Activated effector memory CD4-positive, alpha-beta T cell treated with Interleukin-2 at 50 U/mL for 16 hours (primary cell): ENCODE results near the gene PLCXD3.
"Not testable (repeated sequence)": the region's sequence is repeated elsewhere in the genome, so short reads cannot be mapped to it uniquely, and the experiment has no call there.

Experiments
- DNase-seq: peaks from one replicate; pipeline ENCODE4 v3.0.0-alpha.2; 2020

Gene PLCXD3

DNA sequence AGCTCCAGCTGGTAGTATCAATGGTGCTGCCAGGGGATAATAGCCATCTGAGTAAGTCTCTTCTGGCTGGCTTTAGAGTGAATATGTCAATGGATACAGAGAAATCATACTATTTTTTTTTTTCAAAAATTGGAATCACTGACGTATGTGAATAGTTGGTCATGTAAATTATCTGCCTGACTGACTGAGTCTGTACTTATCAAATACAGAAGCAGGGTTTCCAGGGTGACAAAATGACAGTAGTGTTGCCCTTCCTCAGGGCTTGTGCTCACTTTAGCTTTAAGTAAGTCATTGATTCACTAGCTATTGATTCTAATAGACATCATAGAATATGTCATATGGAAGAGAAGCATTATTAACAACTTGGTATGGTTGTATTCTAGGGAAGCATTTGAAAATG is 171.1 kb downstream of the PLCXD3 start:
- DNase-seq = no peak

GRCh38 chr5:41338136-41338675 is 172.2 kb downstream of the PLCXD3 start:
- DNase-seq = no peak

GRCh38 chr5:41337724-41338123 is 172.7 kb downstream of the PLCXD3 start:
- DNase-seq = no peak

- DNase-seq = no peak
These were observed 173.2 kb downstream of the PLCXD3 start for GRCh38 chr5:41337216-41337615.

DNA sequence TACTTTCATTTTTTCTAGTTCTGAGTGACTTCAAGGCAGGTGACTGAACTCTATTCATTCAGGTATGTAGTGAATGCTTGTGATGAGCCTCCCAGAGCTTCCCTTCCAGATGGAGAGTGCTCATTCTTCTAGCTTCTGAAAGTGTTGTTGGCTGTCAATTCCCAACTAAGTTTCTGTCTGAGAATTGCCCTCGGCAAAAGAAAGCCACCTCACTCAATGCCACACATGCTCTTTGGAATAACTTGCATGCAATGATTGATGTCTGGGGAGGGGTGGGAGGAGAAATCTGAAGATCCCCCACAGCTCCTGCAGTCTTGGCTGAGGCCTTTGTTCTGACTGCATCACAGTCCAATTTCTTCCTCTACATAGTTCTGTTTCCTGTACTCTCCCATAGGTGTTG is 173.9 kb downstream of the PLCXD3 start:
- DNase-seq = no peak

GRCh38 chr5:41335596-41336181 is 174.7 kb downstream of the PLCXD3 start:
- no peak for DNase-seq

DNA sequence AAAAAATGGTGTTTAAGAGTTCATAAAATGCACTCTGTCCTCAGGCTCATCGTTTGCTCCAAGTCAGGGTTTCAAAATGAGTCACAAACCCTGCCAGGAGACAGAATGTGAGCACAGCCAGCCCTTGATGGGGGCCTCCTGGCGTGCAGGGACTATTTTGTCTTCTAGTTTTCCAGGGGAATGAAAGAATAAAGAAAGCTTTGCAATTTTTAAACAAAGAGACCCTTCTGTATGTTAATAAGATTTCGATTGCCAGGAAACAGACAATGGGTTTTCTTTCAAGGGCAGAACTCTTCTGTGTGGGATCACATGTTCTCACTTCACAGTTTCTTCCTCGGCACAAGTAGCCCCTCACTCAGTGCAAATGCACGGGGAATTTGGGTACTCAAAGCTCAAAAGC is 175.6 kb downstream of the PLCXD3 start:
- DNase-seq = no peak

GRCh38 chr5:41334221-41334620 is 176.2 kb downstream of the PLCXD3 start:
- no peak for DNase-seq

GRCh38 chr5:41325074-41325473 is 185.3 kb downstream of the PLCXD3 start:
- no peak for DNase-seq

- not testable (repeated sequence) for DNase-seq
These were observed 187.6 kb downstream of the PLCXD3 start for GRCh38 chr5:41322826-41323225.

GRCh38 chr5:41312478-41313060 is 197.8 kb downstream of the PLCXD3 start:
- DNase-seq = no peak

- DNase-seq = no peak
These were observed 198.3 kb downstream of the PLCXD3 start for GRCh38 chr5:41312066-41312465.

DNA sequence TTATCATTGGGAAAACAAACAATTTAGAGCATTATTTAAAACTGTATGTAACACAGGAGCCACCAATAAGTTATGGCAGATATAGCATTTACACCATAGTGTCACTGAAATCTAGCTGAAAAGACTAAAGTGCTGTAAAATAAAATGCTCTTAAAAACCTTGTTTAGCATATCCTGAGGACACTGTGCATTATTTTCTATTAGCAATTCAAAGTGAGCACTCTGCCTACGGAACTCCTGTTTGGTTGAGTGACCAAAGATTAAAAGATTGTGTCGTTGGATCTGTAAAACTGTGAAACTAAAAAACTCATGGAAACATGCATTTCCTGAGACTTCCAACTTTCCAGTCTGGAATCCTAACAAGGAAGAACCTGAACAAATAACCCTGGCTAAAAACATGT is 201.1 kb downstream of the PLCXD3 start:
- DNase-seq = no peak

DNA sequence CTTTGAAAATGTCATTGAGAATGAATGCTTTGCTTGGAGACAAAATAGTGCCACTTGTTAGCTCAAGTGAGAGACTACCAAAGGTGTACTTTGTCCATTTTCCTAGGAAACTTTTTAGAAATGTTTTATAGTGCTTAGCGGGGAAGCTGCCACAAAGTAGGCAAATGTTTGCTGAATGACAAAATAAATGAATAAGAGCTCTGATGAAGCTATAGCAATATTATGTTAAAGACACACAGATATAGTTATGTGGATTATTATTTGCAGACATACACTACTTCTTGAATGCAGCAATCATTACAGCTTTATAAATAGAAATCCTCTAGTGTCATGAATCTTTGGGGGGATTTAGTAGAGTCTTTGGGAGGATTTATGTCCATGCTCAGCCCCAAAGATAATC is 204.4 kb downstream of the PLCXD3 start:
- DNase-seq = no peak

DNA sequence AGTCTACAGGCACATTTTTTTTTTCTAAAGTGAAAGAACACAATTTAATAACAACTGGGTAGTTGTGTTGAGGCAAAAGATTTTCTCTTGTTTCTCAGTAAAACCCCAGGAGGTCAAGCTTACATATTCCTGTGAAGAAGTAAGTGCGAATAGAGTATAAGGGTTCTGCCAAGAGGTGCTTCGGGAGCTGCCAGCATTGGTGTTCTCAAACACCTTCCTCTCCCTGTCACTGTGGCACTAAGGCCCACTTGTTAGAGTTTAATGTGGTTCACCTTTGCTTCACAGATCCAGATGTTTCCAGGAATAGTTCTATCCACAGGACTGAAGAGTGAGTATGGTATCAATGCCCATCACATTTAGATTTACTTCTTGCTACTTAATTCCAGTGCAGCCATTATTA is 205.3 kb downstream of the PLCXD3 start:
- no peak for DNase-seq

DNA sequence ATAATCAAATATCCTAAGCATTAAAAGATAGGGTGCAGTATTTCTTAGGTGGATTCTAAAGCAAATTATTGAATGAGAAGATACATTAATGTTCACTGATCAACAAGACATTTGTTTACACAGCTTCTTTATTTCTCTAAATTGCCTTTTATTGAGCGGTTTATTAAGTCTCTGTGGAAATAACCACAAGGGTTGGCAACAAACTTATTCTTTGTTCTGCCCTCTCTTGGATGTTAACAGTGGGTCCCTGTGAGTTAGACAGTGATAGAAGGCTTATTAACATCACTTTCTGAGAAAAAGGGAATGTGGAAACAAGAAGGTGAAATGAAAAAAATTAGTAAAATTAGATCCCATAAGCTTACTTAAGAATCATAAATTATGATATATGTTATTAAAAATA is 214.3 kb downstream of the PLCXD3 start:
- DNase-seq = no peak

DNA sequence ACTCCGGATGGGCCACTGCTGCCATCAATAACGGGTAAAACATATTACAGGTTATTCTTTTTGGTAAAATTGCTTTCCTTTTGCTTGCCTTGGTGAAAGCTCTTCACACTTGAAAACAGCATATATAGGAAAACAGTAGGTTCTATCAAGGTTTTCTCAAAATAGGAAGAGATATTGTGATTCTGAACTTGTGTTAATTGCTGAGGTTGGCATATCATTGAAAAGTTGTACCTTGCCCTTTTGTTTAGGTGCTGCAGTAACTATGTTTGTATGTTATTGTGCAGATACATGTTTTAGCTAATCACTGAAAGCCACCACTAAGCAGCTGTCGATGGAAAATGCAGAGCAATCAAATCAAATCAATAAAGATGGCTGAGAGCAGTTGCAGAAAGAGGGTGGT is 219.1 kb downstream of the PLCXD3 start:
- no peak for DNase-seq

- DNase-seq = no peak
These were observed 219.6 kb downstream of the PLCXD3 start for GRCh38 chr5:41290810-41291209.

DNA sequence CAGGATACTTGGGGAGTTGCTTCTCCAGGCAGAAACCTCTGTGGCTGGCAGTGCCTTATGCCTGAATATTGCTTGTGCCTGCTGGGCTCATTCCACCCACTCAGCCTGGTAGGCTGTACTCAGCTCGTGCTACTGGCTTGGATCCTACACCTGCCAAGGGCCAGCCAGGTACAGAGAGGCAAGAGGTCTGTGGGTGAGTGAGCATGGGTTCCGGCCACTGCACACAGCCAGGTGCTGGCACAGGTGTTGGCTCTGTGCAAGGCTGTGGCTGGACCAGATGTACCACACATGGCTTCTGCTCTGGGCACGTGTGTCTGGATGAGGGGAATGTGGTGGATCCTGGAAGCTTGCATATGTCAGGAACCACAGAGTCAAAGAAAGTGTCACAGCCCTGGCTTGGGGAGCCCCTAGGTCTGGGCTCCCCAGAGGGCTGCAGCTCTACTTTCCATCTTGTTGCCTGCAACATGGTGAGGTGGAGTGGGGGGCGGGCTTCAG is 220.4 kb downstream of the PLCXD3 start:
- no peak for DNase-seq

DNA sequence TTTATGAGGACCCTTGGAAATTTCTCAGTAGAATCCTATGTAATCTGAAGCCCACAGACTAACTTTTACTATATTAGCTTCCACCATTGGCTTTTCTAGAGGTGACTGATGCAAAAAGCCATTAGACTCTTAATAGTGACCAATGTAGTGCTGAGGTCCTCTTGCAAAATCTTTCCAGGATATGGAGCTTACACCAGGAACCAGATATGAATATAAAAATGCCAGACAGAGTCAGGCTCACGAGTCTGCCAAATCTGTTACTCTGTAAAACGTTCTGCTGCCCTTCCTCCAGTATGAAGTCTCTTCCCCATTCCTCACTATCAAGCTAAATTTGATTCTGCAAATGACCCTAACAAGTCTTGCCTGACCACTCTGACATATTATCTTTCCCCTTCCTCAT is 223.7 kb downstream of the PLCXD3 start:
- no peak for DNase-seq

DNA sequence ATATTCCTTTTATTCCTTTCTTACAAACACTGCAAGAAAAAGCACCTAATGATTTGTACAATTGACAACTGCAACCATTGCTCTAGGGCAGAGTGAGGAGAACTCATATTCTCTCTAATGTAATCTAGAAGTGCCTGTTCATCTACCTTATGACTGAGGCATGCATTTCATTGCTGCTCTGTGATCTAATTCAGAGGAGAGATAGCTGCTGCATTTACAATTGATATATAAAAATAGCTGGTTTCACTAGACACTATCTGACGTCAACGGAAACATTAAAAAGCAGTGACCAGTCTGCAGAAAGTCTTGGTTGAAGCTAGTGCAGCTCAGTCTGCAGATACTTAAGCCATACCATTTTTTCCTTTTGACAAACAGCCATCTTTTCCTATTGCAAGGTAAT is 224.2 kb downstream of the PLCXD3 start:
- DNase-seq = no peak

DNA sequence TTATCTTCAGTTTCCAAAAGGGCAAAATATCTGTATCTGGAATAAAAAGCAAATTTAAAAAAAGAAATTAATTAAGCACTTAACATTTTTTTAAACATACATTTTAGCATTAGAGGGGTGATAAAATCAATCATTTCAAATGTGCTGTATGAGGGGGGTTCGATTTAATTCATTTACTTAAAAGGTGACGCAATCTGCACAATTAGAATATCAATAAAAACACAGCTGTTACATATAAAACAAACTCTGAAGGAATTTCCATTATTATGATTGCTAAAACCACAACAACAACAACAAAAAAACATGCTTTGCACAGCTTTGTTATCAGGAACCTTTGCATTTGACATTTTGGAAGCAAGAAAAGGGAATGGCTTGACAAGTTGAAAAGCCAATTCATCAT is 225.5 kb downstream of the PLCXD3 start:
- no peak for DNase-seq

GRCh38 chr5:41281215-41281810 is 229.1 kb downstream of the PLCXD3 start:
- no peak for DNase-seq

- DNase-seq = no peak
These were observed 231.4 kb downstream of the PLCXD3 start for GRCh38 chr5:41279040-41279439.
